ENCODE data around the gene ZNF133. TPM values are rescaled to one million over a fixed set of nuclear protein-coding genes. Genes with fewer than 3 reads are reported as not detected.
"Not testable (repeated sequence)": the region's sequence is repeated elsewhere in the genome, so short reads cannot be mapped to it uniquely, and the experiment has no call there.

Gene ZNF133
- 10.7 and 15.1 TPM in 2 replicates for total RNA-seq

DNA sequence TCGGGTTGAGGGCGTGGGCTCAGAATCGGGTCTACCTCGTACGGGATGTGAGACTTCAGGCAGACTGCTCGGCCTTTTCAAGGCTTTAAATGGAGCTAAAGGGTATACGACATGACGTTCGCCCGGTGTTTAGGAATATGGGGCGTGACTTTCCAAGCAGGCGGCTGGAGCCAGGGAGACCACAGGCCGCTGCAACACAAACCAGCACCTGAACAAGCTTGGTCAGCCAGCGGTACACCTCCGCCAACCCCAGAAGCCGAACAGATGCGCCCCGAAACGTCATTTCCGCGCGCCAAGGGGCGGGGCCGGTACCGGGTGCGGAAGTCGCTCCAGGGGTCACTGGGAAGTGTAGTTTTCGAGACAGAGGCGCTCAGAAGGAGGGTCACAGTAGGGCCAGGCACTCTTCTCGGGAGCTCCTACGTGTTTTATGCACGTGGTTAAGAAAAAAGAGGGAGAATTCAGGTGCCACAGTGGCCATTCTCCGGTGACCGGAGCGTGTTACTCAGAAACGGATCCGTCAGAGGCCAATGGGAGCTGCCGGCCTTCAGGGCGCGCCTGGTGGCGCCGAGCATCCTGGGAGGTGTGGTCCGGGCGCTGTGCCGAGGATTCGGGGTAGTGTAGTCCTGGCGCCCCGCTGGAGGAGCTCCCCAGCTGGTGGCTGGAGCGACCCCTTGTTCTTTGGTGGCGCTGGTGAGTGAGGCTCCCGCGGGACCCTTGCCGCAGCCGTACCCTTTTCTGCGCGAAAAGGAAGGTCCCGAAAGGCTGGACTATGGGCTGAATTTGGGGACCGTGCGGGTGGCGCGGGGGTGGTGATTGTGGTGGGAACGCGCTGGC is at the start of gene ZNF133:
ZNF133 (plus strand) TSS at position 613 of the 834 bp plus-strand sequence. CDS start 17,160 bp downstream, outside the sequence.
- peak; percentile 93 to 96 for DNase-seq (ENCODE audit: low read depth in 2 of 2)

DNA sequence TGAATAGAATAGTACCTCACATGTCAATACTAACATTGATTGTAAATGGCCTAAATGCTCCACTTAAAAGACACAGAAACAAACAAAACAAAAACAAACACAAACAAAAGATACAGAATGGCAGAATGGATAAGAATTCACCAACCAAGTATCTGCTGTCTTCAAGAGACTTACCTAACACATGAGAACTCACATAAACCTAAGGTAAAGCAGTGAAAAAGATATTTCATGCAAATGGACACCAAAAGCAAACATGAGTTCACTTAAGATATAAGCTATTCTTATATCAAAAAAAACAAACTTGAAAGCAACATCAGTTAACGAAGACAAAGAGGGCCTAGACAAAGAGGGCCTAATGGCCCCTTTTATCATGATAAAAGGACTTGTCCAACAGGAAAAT is 47.3 kb upstream of the ZNF133 start:
- no peak for DNase-seq (ENCODE audit: low read depth in 2 of 2)

DNA sequence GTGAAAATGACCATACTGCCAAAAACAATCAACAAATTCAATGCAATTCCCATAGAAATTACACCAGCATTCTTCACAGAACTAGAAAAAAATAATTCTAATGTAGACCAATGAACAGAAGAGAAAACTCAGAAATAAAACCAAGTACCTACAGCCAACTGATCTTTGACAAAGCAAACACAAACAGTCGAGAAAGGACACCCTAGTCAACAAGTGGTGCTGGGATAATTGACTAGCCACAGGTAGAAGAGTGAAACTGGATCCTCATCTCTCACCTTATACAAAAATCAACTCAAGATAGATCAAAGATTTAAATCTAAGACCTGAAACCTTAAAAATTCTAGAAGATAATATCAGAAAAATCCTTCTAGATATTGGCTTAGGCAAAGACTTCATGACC is 44.5 kb upstream of the ZNF133 start:
- no peak for DNase-seq (ENCODE audit: low read depth in 2 of 2)

DNA sequence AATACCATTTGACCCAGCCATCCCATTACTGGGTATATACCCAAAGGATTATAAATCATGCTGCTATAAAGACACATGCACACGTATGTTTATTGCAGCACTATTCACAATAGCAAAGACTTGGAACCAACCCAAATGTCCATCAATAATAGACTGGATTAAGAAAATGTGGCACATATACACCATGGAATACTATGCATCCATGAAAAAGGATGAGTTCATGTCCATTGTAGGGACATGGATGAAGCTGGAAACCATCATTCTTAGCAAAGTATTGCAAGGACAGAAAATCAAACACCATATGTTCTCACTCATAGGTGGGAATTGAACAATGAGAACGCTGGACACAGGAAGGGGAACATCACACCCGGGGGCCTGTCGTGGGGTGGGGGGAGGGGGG is 39.8 kb upstream of the ZNF133 start:
- not testable (repeated sequence) for DNase-seq (ENCODE audit: low read depth in 2 of 2)

DNA sequence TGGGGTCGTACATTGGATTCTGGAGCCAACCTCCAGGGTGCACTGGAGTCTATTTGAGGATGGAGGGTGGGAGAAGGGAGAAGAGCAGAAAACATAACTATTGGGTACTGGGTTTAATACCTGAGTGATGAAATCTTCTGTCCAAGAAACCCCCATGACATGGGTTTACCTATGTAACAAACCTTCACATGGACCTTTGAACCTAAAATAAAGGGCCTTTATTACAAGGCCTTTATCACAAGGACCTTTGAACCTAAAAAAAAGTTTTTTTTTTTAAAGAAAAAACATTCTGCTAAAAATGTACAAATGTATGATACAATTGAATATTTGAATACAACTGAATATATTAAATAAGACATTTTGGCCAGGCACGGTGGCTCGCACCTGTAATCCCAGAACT is 38.1 kb upstream of the ZNF133 start:
- no peak for DNase-seq (ENCODE audit: low read depth in 2 of 2)

DNA sequence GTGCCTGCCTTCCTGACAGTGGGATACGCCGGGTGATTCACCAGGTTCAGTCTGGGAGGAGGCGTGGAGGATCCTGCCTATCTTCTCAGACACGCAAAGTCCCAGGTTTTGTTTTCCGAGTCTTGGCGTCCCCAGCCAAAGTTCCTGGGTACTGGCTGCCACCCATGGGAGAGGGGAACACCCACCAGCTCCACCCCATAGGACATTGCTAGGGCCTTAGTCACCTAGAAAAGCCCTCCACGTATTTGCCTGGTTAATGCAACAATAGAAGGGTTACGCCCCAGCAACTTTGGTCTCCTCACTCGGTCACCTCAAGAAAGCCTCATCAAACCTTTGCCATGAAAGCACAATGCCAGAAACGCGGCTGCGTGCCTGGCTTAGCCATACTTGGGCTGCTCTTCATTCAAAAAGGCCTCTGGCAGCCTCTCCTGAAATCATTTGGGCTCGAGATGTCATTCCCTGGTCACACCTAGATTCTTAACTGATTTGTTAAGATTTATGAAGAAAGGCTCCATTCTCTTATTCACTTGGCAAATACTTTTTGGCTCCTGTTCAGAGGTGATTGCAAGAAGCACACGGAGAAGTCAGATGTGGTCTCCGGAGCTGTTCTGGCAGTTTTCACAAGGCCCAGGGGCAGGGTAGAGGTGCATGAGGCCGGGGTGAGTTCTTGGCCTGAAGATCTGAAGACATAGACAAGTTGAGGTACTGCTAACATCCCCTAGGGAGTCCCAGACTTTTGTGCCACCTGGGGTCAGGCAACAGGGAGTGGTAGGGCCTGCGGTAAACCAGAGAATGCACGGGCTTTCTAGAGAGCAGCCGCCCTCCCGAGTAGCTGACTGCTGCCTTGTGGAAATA is 35.5 kb upstream of the ZNF133 start:
- DNase-seq (ENCODE audit: low read depth in 2 of 2): no peak

DNA sequence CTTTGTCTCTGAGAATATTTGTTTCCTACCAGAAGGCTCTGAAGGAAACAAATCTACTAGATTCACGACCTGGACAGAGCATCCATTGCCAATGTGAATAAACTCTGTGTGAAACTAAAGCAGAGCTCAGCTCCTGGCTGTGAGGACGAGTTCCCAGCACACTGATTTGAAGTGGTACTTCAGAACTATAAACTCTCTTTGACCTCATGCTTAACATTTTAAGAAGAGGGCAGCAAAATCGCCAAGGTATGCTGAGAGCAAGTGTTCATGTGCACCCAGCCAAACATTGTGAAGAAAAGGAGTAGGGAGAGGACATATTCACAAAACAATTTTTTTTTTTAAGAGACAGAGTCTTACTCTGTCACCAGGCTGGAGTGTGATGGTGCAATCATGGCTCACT is 33.7 kb upstream of the ZNF133 start:
- DNase-seq (ENCODE audit: low read depth in 2 of 2): no peak

DNA sequence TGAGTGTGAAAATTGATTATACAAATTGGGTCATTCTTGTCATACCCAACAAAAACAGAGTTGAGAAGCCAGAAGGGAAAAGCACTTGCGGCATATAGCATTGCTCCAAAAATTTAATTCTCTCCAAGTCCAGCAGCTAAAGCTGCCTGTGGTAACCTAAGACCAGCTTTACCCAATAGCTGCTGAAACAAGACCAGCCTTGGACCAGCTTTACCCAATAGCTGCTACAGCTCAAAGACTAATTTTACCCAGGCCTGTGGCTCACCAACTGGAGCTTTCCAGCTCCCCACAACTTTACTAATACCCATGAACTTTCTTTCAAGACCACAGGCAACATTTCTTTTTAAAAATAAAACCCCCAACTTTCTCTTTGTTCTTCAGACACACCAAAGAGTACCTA is 32.8 kb upstream of the ZNF133 start:
- no peak for DNase-seq (ENCODE audit: low read depth in 2 of 2)

DNA sequence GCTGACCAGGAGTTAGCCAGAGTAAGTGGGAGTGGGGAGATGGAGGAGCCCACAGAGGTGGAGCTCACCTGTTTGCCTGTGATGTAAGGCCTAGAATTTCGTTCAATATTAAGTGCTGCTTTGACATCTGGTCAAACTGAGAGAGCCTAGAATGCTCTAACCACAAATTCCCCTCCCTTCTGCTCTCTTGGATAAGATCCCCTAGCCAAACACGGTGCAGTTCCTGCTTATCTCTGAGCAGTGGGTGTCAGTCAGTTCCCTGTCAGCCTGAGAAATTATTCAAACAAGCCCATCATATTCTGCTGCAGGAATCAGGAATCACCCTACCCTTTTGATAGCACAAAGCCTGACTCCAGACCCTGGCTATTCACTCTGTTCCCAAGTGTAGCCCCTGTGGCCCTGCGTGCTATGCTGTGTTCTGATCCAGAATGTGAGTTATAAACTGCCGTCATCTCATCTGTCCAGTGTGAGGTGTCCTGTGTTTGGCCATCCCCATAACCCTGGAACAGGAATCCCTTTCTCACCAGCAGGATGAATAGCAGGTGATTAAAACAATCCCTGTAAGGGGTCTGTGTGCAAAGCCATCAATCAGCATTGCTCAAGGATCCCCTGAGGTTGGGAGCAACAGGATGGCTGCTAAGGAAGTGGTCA is 31.8 kb upstream of the ZNF133 start:
- DNase-seq (ENCODE audit: low read depth in 2 of 2): no peak

DNA sequence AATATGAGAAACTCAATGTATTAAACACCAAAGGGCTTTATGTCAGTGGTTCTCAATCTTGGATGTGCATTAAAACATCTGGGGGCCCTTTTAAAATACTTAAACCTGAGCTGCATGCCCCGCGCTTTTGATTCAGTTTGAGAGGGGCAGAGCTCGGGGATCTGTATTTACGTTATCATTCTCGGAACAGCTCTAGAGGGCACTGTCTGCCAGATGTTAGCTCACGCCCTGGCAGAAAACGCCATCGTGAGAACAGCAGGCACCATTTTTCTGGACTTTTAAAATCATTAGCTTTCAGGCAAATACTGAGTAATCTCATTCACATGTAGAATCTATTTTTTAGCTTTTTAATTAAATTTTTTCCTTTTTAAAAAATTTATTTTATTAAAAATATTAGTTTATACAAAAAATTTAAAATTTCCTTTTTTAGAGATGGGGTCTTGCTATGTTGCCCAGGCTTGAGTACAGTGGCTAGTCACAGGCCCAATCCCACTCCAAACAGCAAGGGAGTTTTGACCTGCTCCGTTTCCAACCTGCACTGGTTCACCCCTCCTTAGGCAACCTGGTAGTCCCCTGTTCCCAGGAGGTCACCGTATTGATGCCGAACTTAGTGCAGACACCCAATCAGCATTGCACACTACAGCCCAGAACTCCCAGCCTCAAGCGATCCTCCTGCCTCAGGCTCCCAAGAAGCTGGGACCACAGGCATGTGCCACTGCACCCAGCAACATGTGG is 30.0 kb upstream of the ZNF133 start:
- no peak for DNase-seq (ENCODE audit: low read depth in 2 of 2)

DNA sequence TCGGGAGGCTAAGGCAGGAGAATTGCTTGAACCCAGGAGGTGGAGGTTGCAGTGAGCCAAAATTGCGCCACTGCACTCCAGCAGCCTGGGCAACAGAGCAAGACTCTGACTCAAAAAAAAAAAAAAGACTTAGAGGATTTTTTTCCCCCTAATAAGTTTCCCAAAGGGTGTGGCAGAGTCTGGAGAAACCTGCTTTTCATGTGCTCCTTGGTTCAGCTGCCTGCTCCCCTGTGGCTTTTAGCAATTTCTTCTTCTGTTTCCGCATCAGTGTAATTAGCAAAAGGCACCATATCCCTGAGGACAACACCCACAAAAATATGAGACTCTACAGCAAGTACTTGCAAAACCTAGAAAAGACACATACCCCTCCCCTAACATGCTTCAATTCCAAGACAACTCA is 28.6 kb upstream of the ZNF133 start:
- no peak for DNase-seq (ENCODE audit: low read depth in 2 of 2)

DNA sequence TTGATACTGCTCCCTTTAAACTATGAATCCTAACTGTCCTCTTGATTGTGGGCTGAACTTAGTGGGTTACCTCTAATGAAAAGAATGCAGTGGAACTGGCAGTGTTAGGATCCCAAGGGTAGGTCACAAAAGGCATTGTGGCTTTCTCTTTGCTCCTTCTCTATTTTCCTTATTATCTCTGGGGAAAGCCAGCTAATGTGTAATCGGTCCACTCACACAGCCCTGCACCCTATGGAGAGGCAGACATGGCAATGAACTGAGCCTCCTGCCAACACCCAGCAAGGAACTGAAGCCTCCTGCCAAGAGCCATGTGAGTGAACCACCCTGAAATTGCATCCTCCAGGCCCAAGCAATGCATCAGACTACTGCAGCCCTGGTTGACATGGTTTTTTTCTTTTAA is 24.6 kb upstream of the ZNF133 start:
- DNase-seq (ENCODE audit: low read depth in 2 of 2): no peak

DNA sequence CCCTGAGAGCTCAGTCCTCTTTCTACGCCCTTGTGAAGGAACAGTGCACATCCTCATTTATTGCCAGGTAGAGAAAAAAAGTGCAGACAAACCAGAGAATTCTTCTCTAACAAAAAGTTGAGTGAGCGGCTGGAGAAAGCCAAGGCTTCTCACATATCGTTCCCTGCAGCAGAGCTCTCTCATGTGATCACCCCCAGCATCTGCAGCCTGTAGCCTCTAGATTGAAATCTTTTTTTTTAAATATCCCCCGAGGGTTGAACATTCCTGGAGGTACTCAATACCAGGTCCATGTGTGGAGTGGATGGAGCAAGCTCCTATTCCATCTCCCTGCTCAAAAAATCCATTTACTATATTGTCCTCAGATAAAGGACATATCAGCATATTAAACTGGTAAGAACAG is 22.9 kb upstream of the ZNF133 start:
- DNase-seq (ENCODE audit: low read depth in 2 of 2): no peak

DNA sequence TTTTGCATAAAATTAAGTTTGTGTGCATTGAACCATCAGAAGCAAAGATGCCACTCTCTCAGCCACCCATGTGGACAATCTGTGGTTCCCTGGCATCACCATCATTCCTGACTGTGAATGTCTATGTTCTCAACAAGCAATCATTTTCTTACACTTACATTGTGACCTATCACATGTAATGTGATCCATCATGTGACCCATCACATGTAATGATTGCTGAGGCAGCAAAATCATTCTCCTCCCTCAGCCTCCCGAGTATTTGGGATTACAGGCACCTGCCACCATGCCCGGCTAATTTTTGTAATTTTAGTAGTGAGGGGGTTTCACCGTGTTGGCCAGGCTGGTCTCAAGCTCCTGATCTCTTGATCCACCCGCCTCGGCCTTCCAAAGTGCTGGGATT is 22.0 kb upstream of the ZNF133 start:
- no peak for DNase-seq (ENCODE audit: low read depth in 2 of 2)

DNA sequence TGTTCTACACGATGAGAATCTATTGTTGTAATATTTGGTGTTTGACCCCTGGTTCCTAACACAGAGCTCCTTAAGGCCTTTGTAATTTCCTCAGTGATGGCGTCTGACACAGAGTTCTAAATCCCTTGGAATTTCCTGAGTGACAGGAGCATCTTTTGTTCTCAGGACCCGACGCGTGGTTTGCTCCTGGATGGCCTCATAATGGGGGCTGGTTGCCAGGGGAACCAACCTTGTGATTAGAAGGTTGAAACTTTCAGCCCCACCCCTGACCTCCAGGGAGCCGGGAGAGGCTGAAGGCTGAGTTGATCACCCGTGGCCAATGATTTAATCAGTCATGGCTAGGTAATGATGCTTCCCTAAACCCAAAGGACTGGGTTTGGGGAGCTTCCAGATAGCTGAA is 20.5 kb upstream of the ZNF133 start:
- DNase-seq (ENCODE audit: low read depth in 2 of 2): peak in 1 of 2 donors; percentile 57

DNA sequence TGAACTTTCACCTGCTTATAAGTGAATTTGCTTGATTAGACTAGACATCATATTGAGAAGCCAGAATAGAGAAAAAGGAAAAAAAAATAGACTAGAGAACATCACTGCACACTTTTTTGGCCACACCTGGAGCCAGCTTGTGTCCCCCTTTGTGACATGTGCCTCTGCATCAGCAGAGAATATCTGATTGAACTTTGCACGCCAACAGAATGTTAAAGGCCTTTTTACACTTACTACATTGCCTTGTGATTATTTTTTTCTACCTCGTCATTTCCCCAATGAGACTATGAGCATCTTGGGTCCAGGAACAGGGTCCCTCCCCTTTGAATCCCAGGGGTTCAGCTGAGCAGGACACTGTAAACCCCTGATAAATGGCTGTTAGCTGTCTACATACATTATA is 17.2 kb upstream of the ZNF133 start:
- DNase-seq (ENCODE audit: low read depth in 2 of 2): no peak

DNA sequence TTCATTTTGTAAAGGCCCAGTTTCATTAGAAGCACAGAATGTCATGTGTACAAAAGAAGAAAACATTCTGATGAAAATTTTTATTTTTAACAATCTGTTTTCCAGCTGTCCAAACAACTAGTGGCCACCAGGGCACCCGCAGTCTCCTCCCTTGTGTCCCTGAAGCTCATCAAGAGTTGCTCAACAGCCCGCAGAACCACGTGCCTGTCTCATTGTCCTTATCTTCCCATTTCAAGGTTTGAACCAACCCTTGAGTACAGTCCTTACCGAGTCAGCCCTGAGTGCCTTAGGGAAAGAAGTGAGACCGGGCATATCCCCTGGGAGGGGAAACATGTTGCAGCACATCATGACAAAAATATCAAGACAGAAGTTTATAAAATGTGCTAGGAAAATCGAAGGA is 15.9 kb upstream of the ZNF133 start:
- DNase-seq (ENCODE audit: low read depth in 2 of 2): no peak

DNA sequence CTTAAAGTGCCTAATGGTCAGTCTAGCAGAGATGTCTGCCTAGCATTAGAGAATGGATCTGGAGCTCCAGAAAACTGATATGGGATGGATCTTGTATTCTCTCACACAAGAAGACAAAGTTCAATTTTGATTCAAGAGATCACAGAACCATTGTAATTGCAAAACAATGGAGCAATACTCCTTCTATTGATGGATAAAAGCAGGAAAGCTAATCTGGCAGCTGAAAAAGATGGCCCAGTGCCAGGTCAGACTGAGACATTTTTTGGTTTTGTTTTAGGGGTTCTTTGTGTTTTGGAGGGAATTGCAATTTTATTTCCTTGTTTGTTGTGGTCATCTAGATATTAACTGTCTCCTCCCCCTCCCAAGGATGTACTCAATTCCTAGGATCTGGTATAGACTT is 14.6 kb upstream of the ZNF133 start:
- DNase-seq (ENCODE audit: low read depth in 2 of 2): no peak

DNA sequence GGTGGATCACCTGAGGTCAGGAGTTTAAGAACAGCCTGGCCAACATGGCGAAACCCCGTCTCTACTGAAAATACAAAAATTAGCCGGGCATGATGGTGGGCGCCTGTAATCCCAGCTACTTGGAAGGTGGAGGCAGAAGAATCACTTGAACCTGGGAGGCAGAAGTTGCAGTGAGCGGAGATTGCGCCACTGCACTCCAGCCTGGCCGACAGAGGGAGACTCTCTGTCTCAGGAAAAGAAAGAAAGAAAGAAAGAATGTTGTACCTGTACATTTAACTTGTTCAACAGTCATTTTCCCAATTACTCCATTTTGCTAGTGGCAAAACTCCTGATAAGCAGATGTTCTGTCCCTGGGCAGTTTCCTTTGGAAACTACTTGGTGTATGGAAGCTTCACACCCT is 12.4 kb upstream of the ZNF133 start:
- not testable (repeated sequence) for DNase-seq (ENCODE audit: low read depth in 2 of 2)

DNA sequence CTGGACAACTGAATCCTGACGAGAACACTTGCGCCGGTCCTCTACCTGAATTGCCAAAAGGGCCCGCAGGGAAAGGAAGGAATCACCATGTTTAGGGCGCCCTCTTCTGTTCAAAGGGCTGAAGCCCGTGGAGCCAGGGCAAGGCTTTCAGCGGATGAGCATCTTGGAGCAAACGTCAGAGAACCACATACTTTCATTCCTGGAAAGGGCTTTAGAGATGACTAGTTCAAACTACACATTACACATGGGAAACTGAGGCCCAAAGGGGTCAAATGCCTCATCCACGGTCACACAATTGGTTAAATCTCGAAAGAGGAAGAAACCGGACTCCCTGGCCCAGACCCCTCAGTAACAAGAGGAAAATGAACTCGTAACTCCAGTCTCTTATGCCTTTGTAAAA is 11.5 kb upstream of the ZNF133 start:
- peak; percentile 65 to 67 for DNase-seq (ENCODE audit: low read depth in 2 of 2)

DNA sequence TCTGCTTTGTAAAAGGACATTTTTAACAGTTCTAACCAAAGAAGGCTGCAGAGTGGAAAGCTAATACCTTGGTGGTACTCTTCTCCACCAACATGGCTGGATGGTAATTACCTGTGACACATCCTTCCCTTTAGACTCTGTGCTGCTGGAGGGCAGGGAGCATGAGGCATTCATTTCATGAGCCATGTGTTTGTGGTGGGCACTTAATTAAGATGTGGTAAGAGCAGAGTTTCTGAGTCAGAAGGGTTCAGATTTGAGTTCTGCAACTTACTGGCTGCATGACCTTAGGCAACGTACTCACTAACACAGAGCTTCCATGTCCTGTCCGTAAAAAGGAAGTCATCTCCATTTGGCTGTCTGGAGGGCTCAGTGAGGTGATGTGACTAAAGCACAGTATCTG is 9.1 kb upstream of the ZNF133 start:
- no peak for DNase-seq (ENCODE audit: low read depth in 2 of 2)
